ENCODE results near the gene FCN1. TPM values are rescaled to one million over a fixed set of nuclear protein-coding genes. Genes with fewer than 3 reads are reported as not detected.

FCN1 gene
- total RNA-seq, 3 donors from 2014 or later: not detected

DNA sequence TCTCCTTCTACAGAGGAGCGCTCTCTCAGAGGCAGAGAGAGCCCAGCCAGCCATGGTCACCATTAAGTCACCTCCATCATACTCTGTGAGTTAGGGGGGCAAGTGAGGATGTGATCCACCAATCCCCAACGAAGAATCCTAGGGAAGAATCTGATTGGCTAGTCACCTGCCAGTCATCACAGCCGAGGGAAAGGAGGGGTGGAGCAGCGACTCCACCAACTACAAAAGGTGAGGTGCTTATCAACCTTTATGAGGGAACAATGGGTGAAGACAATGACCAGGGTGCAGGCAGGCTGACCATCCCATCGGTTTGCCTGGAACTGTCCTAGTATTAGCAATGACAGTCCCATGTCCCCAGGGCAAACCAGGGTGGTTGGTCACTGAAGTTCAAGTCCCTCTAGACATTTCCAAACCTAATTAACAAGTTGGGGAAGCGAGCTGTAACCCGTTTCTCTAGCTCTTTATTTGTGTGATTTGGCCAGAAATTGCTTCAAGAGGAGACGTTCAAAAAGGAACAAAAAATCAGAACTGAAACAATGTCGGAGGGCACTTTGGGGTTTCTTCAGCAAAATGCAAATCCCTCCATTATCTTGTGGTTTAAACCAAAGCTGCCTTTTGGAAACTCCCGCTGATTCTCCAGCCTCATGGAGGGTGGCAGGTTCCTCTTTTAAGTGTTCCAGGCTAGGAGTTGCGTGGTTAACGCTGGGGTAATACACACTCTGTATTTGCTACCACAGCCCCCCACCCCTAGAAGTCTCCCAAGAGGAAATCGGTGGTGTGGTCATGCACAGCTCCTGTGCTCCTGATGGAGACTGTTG is 18.8 kb upstream of the FCN1 start:
- ATAC-seq: no peak
- no peak for DNase-seq
- Mint-ChIP-seq H3K27me3 (ENCODE audit: low read depth) (peaks cover 8% of the 10 kb centered on the region), H3K9me3 (no peaks in the 10 kb centered on the region), H3K4me1 (ENCODE audit: low read depth) (no peaks in the 10 kb centered on the region), H3K36me3 (ENCODE audit: insufficient read depth) (no peaks in the 10 kb centered on the region), H3K4me3 (no peak overlapping the region)

DNA sequence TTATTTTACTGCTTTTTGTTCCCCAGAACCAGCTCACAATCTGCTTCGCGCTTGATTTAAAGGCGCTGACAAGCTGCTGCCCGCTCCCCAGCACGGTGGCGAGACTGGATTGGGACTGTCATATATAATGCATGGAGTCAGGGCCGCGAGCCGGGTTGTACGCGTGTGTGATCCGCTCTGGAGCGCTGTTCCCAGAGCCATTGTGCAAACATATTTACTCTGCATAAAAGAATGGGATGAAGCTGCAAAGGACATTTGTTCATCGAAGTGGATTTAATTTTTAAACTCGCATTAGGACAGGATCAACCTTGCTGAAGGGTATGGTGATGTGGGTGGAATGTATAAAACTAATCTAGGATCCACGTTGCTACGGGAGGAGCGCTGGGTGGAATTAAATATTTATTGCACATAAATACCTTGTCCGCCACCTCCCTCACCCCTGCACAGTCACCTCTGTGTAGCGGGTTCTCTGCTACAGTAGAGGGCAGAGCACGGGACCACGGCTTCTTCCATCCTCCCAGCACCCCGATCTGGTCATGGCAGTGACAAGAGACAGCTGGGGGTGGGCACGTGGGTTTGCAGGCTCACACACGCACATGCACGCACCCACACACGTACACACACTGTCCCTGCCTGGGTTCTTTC is 18.1 kb upstream of the FCN1 start:
- H3K4me1 Mint-ChIP-seq (ENCODE audit: low read depth): no peaks in the 10 kb centered on the region
- no peak overlapping the region for H3K4me3 Mint-ChIP-seq
- DNase-seq (no peak), ATAC-seq (no peak)
- no peaks in the 10 kb centered on the region for H3K36me3 Mint-ChIP-seq (ENCODE audit: insufficient read depth)
- peaks cover 10% of the 10 kb centered on the region for H3K27me3 Mint-ChIP-seq (ENCODE audit: low read depth)
- H3K9me3 Mint-ChIP-seq: no peaks in the 10 kb centered on the region

DNA sequence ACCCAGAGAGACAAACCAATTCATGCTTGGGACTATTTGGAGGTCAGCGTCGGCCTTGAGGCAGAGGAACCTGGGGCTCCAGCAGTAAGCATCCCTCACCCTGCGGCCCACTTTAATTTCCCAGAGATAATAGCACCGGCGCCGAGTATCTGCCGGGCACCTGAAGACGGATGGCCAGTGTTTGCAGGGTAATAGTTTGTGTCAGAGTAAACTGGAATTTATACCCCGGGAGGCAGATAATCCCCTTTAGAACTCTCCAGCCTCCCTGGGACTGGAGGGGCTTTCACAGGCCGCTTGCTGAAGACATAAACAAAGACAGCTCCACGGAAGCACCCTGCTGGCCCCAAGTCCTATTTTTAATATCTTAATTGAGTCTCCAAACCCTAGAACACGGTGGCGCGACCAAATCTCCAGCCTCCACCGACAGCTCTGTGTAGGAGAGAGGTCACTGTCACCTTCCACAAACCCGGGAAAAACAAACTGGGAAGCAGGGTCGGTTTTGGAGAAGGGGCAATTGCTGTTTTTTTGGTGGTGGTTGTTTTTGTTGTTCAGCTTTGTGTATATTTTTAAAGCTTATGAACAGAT is 17.4 kb upstream of the FCN1 start:
- ATAC-seq (no peak), DNase-seq (no peak)
- Mint-ChIP-seq H3K4me3 (no peak overlapping the region), H3K27me3 (ENCODE audit: low read depth) (peaks cover 13% of the 10 kb centered on the region), H3K36me3 (ENCODE audit: insufficient read depth) (no peaks in the 10 kb centered on the region), H3K4me1 (ENCODE audit: low read depth) (no peaks in the 10 kb centered on the region), H3K9me3 (no peaks in the 10 kb centered on the region)

DNA sequence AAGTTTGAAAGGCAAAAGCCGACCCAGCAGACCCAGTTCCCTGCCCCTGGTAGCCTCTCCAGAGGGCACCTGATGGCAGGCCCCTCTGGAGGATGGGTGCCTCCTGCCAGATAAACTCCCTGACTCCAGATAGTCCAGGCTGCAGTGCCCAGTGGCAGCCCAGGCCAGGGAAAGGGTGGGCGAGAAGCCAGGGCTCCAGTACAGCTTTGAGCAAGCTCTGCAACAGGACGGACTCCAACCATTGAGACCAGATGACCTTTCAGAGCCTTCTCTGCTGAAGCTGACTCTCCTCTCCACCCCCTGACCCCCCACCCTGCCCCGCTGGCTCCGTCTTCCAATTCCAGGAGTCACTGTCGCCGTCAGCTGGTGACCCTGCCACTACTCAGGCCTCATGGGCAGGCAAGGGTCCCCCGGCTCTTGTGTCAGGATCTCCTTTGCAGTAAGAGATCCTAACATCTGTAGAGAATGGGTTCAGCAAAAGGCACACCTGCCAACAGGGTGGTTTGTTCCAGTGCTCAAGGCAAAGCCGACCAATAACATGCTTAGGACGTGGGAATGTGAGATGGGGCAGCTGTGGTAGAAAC is 15.5 kb upstream of the FCN1 start:
- no peak for DNase-seq
- peaks cover 18% of the 10 kb centered on the region for H3K27me3 Mint-ChIP-seq (ENCODE audit: low read depth)
- no peaks in the 10 kb centered on the region for H3K36me3 Mint-ChIP-seq (ENCODE audit: insufficient read depth)
- no peak overlapping the region for H3K4me3 Mint-ChIP-seq
- no peak for ATAC-seq
- H3K9me3 Mint-ChIP-seq: no peaks in the 10 kb centered on the region
- H3K4me1 Mint-ChIP-seq (ENCODE audit: low read depth): no peaks in the 10 kb centered on the region

DNA sequence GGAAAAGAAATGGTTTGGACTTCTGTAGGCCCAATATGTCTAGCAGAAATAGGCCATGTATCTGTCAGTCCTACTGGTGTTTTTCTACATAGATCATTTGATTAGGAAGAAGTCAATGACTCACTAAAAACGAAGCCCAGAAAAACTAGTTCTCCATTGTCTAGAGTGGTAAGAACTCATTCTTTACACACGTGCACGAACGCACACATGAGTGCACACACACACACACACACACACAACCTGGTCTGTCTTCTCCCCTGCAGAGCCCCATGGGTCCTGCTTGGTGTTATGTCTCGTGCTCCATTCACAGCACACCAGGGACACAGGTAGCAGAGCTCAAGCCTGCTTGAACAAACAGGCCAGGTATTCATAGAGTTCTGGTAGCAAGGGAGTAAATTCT is 14.9 kb upstream of the FCN1 start:
- Mint-ChIP-seq H3K4me1 (ENCODE audit: low read depth) (no peaks in the 10 kb centered on the region), H3K4me3 (no peak overlapping the region), H3K27me3 (ENCODE audit: low read depth) (peaks cover 18% of the 10 kb centered on the region), H3K36me3 (ENCODE audit: insufficient read depth) (no peaks in the 10 kb centered on the region), H3K9me3 (no peaks in the 10 kb centered on the region)
- ATAC-seq (no peak), DNase-seq (no peak)

DNA sequence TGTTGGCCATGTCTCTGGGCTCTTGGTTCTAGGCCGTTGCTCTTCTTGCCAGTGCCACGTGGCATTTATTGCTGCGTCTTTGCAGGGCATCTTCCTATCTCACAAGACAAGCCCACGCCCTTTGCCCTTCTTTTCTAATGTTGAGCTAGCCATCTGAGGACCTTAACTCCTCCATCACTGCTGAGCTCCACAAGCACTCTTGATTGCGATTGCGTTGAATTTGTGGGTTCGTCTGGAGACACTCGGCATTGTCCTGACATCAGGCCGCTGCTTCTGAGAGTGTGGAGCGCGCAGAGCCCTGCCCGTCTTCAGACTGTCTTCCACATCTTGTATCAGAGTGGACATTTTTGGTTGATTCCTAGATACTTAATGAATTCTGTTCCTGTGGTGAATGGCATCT is 14.5 kb upstream of the FCN1 start:
- Mint-ChIP-seq H3K4me1 (ENCODE audit: low read depth) (no peaks in the 10 kb centered on the region), H3K9me3 (no peaks in the 10 kb centered on the region), H3K27me3 (ENCODE audit: low read depth) (peaks cover 18% of the 10 kb centered on the region), H3K4me3 (no peak overlapping the region), H3K36me3 (ENCODE audit: insufficient read depth) (no peaks in the 10 kb centered on the region)
- DNase-seq: no peak
- ATAC-seq: no peak

DNA sequence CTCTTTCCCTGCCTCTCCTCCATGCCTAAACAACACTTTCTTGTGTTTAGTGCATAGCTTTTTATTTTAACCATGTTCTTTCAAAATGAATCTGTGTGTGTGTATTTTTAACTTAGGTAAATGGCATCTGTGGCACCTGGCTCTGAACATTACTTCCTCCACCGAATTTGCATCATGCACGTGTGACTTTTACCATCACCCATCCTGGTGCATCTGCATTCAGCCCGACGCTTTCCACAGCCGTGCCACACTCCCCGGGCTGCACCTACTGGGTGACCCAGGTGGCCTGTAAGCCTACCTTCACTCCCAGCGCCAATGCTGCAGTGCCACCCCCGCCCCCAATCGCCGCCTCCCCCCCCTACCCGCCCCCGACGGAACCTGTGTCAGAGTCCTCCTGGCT is 12.7 kb upstream of the FCN1 start:
- Mint-ChIP-seq H3K9me3 (no peaks in the 10 kb centered on the region), H3K27me3 (ENCODE audit: low read depth) (peaks cover 18% of the 10 kb centered on the region), H3K4me3 (no peak overlapping the region), H3K4me1 (ENCODE audit: low read depth) (no peaks in the 10 kb centered on the region), H3K36me3 (ENCODE audit: insufficient read depth) (no peaks in the 10 kb centered on the region)
- ATAC-seq (no peak), DNase-seq (no peak)

DNA sequence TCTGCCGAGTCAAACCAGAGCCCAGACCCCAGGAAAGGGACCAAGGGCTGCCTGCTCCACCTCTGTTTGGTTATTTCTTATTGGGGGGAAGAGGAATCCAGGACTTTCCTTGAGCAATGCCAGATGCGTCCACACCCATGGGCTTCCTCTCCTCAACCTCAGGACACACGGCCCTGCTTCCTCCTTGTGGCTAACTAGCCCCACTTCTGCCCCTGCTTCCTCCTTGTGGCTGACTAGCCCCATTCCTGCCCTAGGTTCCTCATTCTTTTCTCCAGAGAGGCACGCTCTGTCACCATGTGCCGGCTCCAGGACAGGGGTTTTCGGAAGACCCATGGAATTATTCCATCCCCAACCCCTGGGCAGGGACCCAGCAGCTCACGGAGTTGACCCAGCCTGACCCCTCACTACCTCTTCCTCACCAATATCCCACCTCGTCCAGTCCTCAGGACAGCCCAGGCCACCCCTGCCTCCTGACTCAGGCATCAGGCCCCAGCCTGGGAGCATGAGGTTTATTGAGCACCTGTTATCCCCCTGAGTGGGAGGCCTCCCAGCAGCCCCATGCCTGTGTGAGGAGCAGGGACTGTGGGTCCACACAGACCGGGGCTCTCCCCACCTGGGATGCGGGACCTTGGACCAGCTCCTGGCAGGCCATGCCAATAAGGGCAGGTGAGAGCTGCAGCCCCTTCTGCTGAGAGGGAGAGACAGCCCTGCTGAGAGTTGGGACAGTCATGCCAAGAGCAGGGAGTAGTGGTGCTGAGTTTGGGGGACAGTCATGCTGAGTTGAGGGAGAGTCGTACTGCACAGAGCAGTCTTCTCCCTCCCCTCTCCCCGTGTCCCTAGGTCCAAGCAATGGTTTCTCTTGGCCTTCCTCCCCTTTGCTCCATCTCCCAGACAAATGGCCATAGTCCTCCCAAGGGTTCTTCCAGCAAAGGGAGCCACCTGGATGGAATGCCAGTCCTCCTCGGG is 11.8 kb upstream of the FCN1 start:
- Mint-ChIP-seq H3K27me3 (ENCODE audit: low read depth) (peaks cover 18% of the 10 kb centered on the region), H3K4me3 (no peak overlapping the region), H3K4me1 (ENCODE audit: low read depth) (no peaks in the 10 kb centered on the region), H3K36me3 (ENCODE audit: insufficient read depth) (no peaks in the 10 kb centered on the region), H3K9me3 (no peaks in the 10 kb centered on the region)
- peak in 1 of 2 donors; percentile 7 for ATAC-seq
- no peak for DNase-seq

DNA sequence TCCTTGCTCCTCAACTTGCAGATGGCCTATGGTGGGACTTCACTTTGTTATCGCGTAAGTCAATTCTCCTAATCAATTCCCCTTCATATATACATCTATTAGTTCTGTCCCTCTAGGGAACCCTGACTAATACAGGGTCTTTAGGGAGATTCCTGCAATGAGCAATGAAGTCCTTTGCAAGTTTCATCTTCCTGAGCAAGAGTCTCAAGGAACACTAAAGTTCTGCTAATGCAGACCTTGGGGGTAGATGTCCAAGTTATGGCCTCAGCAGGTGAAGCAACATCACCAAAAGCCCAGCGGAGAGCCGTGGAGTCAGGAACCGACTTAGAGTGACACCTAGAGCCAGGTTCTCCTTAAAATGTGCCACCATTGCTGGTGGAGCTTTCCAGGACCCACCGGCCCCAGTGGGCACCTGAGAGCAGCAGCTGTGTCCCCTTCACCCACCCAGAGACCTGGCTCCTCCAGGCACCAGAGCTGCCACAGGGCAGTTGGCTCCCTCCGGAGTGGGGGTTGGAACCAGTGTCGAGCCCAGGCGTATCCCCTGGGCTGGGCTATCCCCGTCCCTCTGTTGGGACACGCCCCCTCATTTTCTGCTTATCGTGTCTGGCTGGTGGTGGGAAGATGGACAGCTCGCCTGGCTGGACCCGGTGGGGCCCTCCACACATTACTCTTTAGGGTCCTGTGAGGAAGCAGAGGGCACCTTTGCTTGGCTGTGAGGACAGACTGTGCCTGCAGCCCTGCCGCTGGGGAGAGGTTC is 10.9 kb upstream of the FCN1 start:
- ATAC-seq: no peak
- no peak overlapping the region for H3K4me3 Mint-ChIP-seq

DNA sequence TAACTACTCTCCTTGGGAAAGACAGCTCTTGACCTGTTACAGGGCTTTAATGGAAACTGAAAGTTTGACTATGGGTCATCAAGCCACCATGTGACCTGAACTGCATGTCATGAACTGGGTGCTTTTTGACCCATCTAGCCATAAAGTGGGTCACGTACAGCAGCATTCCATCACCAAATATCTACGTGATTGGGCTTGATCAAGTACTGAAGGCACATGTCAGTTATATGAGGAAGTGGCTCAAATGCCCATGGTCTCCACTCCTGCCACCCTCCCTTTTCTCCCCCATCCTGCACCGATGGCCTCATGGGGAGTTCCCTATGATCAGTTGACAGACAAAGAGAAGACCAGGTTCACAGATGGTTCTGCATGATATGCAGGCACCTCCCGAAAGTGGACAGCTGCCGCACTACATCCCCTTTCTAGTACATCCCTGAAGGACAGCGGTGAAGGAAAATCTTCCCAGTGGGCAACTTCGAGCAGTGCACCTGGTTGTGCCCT is 7.3 kb upstream of the FCN1 start:
- H3K9me3 Mint-ChIP-seq: peaks cover 4% of the 10 kb centered on the region
- no peak for ATAC-seq
- no peaks in the 10 kb centered on the region for H3K36me3 Mint-ChIP-seq (ENCODE audit: insufficient read depth)
- no peak for DNase-seq
- H3K4me1 Mint-ChIP-seq (ENCODE audit: low read depth): no peaks in the 10 kb centered on the region
- H3K4me3 Mint-ChIP-seq: no peak overlapping the region
- peaks cover 8% of the 10 kb centered on the region for H3K27me3 Mint-ChIP-seq (ENCODE audit: low read depth)

More for the DNA sequence above, 10.9 kb upstream of the FCN1 start:
- Mint-ChIP-seq H3K9me3 (no peaks in the 10 kb centered on the region), H3K4me1 (ENCODE audit: low read depth) (no peaks in the 10 kb centered on the region), H3K27me3 (ENCODE audit: low read depth) (peaks cover 20% of the 10 kb centered on the region), H3K36me3 (ENCODE audit: insufficient read depth) (no peaks in the 10 kb centered on the region)
- no peak for DNase-seq

DNA sequence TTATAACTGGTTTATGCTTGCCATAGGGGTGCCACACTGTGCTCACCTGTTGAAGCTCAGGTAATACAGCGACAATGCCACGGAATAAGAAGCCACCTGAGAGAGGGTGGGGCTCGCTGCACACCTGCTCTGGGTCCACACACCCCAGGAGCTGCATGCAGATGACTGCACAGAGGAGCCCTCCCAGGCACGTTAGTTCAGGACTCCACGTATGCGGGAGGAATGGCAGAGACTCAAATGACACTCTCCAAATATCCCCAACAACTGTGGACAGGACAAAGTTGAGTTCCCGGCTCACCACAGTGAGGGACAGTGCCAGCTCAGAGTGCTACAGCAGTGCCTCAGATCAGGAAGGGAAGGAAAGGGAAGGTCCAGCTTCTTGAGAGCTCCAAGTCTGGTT is 5.8 kb upstream of the FCN1 start:
- DNase-seq: no peak

GRCh38 chr9:134922932-134923240 is 5.2 kb upstream of the FCN1 start:
- ATAC-seq (no peak), DNase-seq (no peak)
- Mint-ChIP-seq H3K27me3 (ENCODE audit: low read depth) (peaks cover 3% of the 10 kb centered on the region), H3K4me3 (no peak overlapping the region), H3K9me3 (peaks cover 20% of the 10 kb centered on the region), H3K4me1 (ENCODE audit: low read depth) (no peaks in the 10 kb centered on the region), H3K36me3 (ENCODE audit: insufficient read depth) (no peaks in the 10 kb centered on the region)

More for the DNA sequence above, 5.8 kb upstream of the FCN1 start:
- Mint-ChIP-seq H3K9me3 (peaks cover 19% of the 10 kb centered on the region), H3K36me3 (ENCODE audit: insufficient read depth) (no peaks in the 10 kb centered on the region), H3K4me1 (ENCODE audit: low read depth) (no peaks in the 10 kb centered on the region), H3K4me3 (no peak overlapping the region), H3K27me3 (ENCODE audit: low read depth) (peaks cover 3% of the 10 kb centered on the region)
- ATAC-seq: no peak
